B cell (primary cell): Measurements from ENCODE around the gene PCDHGA3. TPM values are rescaled to one million over a fixed set of nuclear protein-coding genes. Genes with fewer than 3 reads are reported as not detected.

Experiments
- ATAC-seq: fragments of 200-7000 bp; cut with Tn5 transposase; one replicate; pipeline ENCODE4 v1.10.0; 2021; ENCODE audit warnings: low read depth, mild to moderate bottlenecking, moderate number of reproducible peaks, moderate library complexity
- CTCF ChIA-PET: fragments of 350-600 bp; sonication (Branson Sonifier 250); formaldehyde crosslinking; loops from one replicate; lab custom pipeline; 2021; ENCODE audit warnings: antibody characterized with exemption, inconsistent platforms; lab: Charles Lee
- POLR2A ChIA-PET: fragments of 350-600 bp; sonication (Branson Sonifier 250); formaldehyde crosslinking; loops from one replicate; lab custom pipeline; 2021; ENCODE audit warnings: antibody characterized with exemption; lab: Charles Lee
- DNase-seq: peaks from one replicate; pipeline ENCODE4 v3.0.0; 2013
- H2AFZ ChIP-seq: 2 replicates; pipeline ENCODE4 v1.6.1; 2012; ENCODE audit warnings: mild to moderate bottlenecking, low read depth, low read length; ENCODE audit not compliant: insufficient read depth, poor library complexity, severe bottlenecking
- H3K27ac ChIP-seq, 2 donors: 1 replicate in 1 of 2; 2 replicates in 1 of 2; pipeline ENCODE4 v1.5.1; 2012 to 2013; ENCODE audit warnings: low read length in 2 of 2, mild to moderate bottlenecking in 2 of 2, moderate library complexity in 1 of 2
- H3K27me3 ChIP-seq, 4 experiments: fragments of 200-600 bp in 1 of 4; sonication (generic) in 1 of 4; replicated peaks in 1 of 4; 1 replicate in 2 of 4; 2 replicates in 2 of 4; pipeline versions ENCODE4 v1.6.1 to v1.7.0; 2013 to 2016; ENCODE audit warnings: low read length in 3 of 4, mild to moderate bottlenecking in 2 of 4, mixed read lengths in 1 of 4, moderate library complexity in 1 of 4; ENCODE audit not compliant: insufficient read depth in 4 of 4, control insufficient read depth in 3 of 4; ENCODE audit errors: control extremely low read depth in 1 of 4
- H3K36me3 ChIP-seq, 2 experiments: replicated peaks in 1 of 2; 1 replicate in 1 of 2; 2 replicates in 1 of 2; pipeline versions ENCODE4 v1.6.1 to v1.7.1; 2013; ENCODE audit warnings: low read length in 1 of 2; ENCODE audit not compliant: insufficient read depth in 2 of 2, control insufficient read depth in 1 of 2; ENCODE audit errors: control extremely low read depth in 1 of 2, extremely low read depth in 1 of 2
- H3K4me1 ChIP-seq, 2 donors: fragments of 200-600 bp in 1 of 2; sonication (generic) in 1 of 2; 1 replicate in 1 of 2; 2 replicates in 1 of 2; pipeline versions ENCODE4 v1.5.1 to v1.6.1; 2013 to 2017; ENCODE audit warnings: low read length in 2 of 2; ENCODE audit not compliant: control insufficient read depth in 2 of 2, insufficient read depth in 2 of 2
- H3K4me2 ChIP-seq: replicated peaks from 2 replicates; pipeline ENCODE3; 2012; ENCODE audit warnings: mild to moderate bottlenecking, low read depth, low read length; ENCODE audit not compliant: poor library complexity, severe bottlenecking
- H3K4me3 ChIP-seq, 5 experiments: fragments of 200-600 bp in 1 of 5; sonication (generic) in 1 of 5; 1 replicate in 3 of 5; 2 replicates in 2 of 5; pipeline versions ENCODE4 v1.5.1 to v1.7.0; 2011 to 2016; ENCODE audit warnings: low read length in 4 of 5, mild to moderate bottlenecking in 4 of 5, low read depth in 2 of 5, control low read depth in 1 of 5, moderate library complexity in 1 of 5; ENCODE audit not compliant: insufficient read depth in 1 of 5; ENCODE audit errors: control extremely low read depth in 1 of 5, extremely low read depth in 1 of 5
- H3K79me2 ChIP-seq: fragments of 200-600 bp; sonication (generic); one replicate; pipeline ENCODE4 v1.6.0; 2016; ENCODE audit warnings: low read length; ENCODE audit not compliant: control insufficient read depth, insufficient read depth
- H3K9ac ChIP-seq: fragments of 200-600 bp; sonication (generic); 2 replicates; pipeline ENCODE4 v1.6.1; 2017; ENCODE audit warnings: mild to moderate bottlenecking, low read length, moderate library complexity
- H3K9me3 ChIP-seq, 3 donors: one replicate each; pipeline versions ENCODE4 v1.6.1 to v1.7.1; 2013; ENCODE audit warnings: low read length in 2 of 3; ENCODE audit not compliant: control insufficient read depth in 2 of 3, insufficient read depth in 1 of 3; ENCODE audit errors: control extremely low read depth in 1 of 3
- H4K20me1 ChIP-seq: 2 replicates; pipeline ENCODE4 v1.6.0; 2012; ENCODE audit warnings: mild to moderate bottlenecking, low read length; ENCODE audit not compliant: insufficient read depth, control insufficient read depth, poor library complexity, severe bottlenecking
- H3K27ac Mint-ChIP-seq: one replicate; pipeline ENCODE4 v1.8.0; 2021; ENCODE audit warnings: mixed read lengths
- H3K27me3 Mint-ChIP-seq: one replicate; pipeline ENCODE4 v1.8.0; 2021; ENCODE audit warnings: mixed read lengths
- H3K4me1 Mint-ChIP-seq: one replicate; pipeline ENCODE4 v1.8.0; 2021; ENCODE audit warnings: mixed read lengths
- H3K4me3 Mint-ChIP-seq: one replicate; pipeline ENCODE4 v1.8.0; 2021; ENCODE audit warnings: mixed read lengths
- H3K9me3 Mint-ChIP-seq: one replicate; pipeline ENCODE4 v1.8.0; 2022; ENCODE audit warnings: mixed read lengths; ENCODE audit not compliant: insufficient read depth
- EZH2 ChIP-seq: IDR thresholded peaks from 2 replicates; pipeline ENCODE4 v1.6.1; 2012; ENCODE audit warnings: borderline replicate concordance, low read depth, mild to moderate bottlenecking, moderate library complexity, low read length; ENCODE audit not compliant: insufficient read depth, poor library complexity, severe bottlenecking
- whole genome bisulfite sequencing: methylation state at CpG from one replicate; pipeline ENCODE4 v1.1.5; 2013; ENCODE audit warnings: missing lambda C conversion rate; ENCODE audit not compliant: insufficient coverage; 5-methylcytosine and 5-hydroxymethylcytosine counted together
- intact Hi-C: fragments of 100-400 bp; cut with micrococcal nuclease; formaldehyde crosslinking; loops from one replicate; pipeline ENCODE4 v1.10.0; 2022
- polyA plus RNA-seq: library from polyadenylated mRNA; depleted of rRNA; stranded (reverse); fragments of >200 nt; gene quantifications from 2 replicates; pipeline ENCODE4 v1.2.3, GENCODE V29; 2012
- total RNA-seq, 2 donors: library from RNA; stranded (reverse); fragments of 120-200 nt in 1 of 2; gene quantifications; 1 replicate in 1 of 2; 2 replicates in 1 of 2; pipeline versions ENCODE4 v1.2.3 to v1.2.4, GENCODE V29; 2013 to 2022
- TF ChIP-seq, protein P1 (sequence below): fragments of 200-600 bp; IDR thresholded peaks from one replicate; pipeline ENCODE4 v1.8.0; 2022; ENCODE audit warnings: antibody characterized with exemption, mild to moderate bottlenecking

The PCDHGA3 gene
- total and polyA plus RNA-seq, 2 donors (not counting 1 experiment from before 2014, with no cell fraction given): 0.10 to 0.32 TPM

DNA sequence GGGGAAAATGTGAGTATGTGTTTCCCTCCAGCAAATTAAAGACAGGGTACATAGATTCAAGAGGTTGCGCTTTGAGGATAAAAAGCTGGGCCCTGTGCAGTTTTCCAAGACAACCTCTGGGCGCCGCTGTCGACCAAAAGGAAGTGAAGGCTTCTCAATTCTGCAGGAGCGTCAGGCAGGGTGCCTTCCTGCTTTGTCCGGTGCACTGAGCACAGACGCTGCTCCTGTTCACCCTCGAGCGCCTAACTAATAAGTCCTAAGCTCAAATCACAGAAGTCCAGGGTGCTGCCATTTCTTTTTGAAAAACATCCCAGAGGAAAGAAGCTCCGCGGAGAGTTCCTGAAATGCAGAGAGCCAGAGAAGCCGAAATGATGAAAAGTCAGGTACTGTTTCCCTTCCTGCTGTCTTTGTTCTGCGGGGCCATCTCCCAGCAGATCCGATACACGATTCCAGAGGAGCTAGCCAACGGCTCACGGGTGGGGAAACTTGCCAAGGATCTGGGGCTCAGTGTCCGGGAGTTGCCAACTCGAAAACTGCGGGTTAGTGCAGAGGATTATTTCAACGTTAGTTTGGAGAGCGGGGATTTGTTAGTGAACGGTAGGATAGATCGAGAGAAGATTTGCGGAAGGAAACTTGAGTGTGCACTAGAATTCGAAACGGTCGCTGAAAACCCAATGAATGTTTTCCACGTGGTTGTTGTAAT is 6.4 kb downstream of the PCDHGA3 start, which contains the start of gene PCDHGB1:
TSS of gene PCDHGB1 (plus strand) at position 183 of the 703 bp plus-strand sequence. CDS start at position 345, 162 bp downstream.
- H3K27me3 ChIP-seq: peaks cover 0 to 52% (median 26%) of the 10 kb centered on the region in 4 experiments
- no peaks in the 10 kb centered on the region for H3K4me1 ChIP-seq
- ChIA-PET CTCF (interaction anchor here (1.1 to 1.2 kb wide), 3 partner anchors 19 to 207 kb away, joined by 3 to 5 read pairs (median 3); partner anchors contain the start of gene PCDHGA1), POLR2A (no interaction called here)
- H4K20me1 ChIP-seq: no peaks in the 10 kb centered on the region
- H3K36me3 ChIP-seq: no peaks in the 10 kb centered on the region
- H3K79me2 ChIP-seq: no peaks in the 10 kb centered on the region
- H3K27me3 Mint-ChIP-seq: peaks cover 58% of the 10 kb centered on the region
- H2AFZ ChIP-seq: peak within 1 kb of the TSS; percentile 22
- DNase-seq (peak; percentile 29), ATAC-seq (no peak)
- TF ChIP-seq, protein P1, sequence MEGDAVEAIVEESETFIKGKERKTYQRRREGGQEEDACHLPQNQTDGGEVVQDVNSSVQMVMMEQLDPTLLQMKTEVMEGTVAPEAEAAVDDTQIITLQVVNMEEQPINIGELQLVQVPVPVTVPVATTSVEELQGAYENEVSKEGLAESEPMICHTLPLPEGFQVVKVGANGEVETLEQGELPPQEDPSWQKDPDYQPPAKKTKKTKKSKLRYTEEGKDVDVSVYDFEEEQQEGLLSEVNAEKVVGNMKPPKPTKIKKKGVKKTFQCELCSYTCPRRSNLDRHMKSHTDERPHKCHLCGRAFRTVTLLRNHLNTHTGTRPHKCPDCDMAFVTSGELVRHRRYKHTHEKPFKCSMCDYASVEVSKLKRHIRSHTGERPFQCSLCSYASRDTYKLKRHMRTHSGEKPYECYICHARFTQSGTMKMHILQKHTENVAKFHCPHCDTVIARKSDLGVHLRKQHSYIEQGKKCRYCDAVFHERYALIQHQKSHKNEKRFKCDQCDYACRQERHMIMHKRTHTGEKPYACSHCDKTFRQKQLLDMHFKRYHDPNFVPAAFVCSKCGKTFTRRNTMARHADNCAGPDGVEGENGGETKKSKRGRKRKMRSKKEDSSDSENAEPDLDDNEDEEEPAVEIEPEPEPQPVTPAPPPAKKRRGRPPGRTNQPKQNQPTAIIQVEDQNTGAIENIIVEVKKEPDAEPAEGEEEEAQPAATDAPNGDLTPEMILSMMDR: peak; percentile 31
- TF ChIP-seq EZH2: no peak
- H3K9me3 Mint-ChIP-seq: peaks cover 13% of the 10 kb centered on the region
- peaks cover 2 to 49% (median 31%) of the 10 kb centered on the region in 3 donors for H3K9me3 ChIP-seq
- no peak within 1 kb of the TSS for H3K27ac Mint-ChIP-seq
- H3K4me1 Mint-ChIP-seq: peaks cover 3% of the 10 kb centered on the region
- no peak within 1 kb of the TSS for H3K9ac ChIP-seq
- peak within 1 kb of the TSS in 2 of 5 experiments; percentile 21 to 44 for H3K4me3 ChIP-seq
- peak within 1 kb of the TSS; percentile 28 for H3K4me2 ChIP-seq
- H3K27ac ChIP-seq: no peak within 1 kb of the TSS
- peak within 1 kb of the TSS; percentile 55 for H3K4me3 Mint-ChIP-seq
- intact Hi-C loops: no loop called here
- WGBS: 32% methylated on average over 29 of the region's 29 CpGs

DNA sequence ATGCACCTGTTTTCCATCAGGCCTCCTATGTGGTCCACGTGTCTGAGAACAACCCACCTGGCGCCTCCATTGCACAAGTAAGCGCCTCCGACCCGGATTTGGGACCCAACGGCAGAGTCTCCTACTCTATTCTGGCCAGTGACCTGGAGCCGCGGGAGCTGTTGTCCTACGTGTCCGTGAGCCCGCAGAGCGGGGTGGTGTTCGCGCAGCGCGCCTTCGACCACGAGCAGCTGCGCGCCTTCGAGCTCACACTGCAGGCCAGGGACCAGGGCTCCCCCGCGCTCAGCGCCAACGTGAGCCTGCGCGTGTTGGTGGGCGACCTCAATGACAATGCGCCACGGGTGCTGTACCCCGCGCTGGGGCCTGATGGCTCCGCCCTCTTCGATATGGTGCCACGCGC is 8.0 kb downstream of the PCDHGA3 start:
- Histone ChIP-seq H3K4me1 (no peaks in the 10 kb centered on the region), H3K27me3 (peaks cover 0 to 58% (median 29%) of the 10 kb centered on the region in 4 experiments), H3K4me2 (no peak overlapping the region), H3K27ac (no peak overlapping the region), H3K4me3 (no peak overlapping the region), H3K9ac (no peak overlapping the region), H3K36me3 (no peaks in the 10 kb centered on the region), H3K9me3 (peaks cover 2 to 48% (median 24%) of the 10 kb centered on the region in 3 donors), H4K20me1 (no peaks in the 10 kb centered on the region), H3K79me2 (no peaks in the 10 kb centered on the region), H2AFZ (no peak overlapping the region)
- ChIA-PET CTCF (no interaction called here), POLR2A (no interaction called here)
- intact Hi-C loops: no loop called here
- no peak for TF ChIP-seq EZH2
- TF ChIP-seq, protein P1: no peak
- Mint-ChIP-seq H3K9me3 (peaks cover 10% of the 10 kb centered on the region), H3K27ac (no peak overlapping the region), H3K4me1 (peaks cover 3% of the 10 kb centered on the region), H3K4me3 (no peak overlapping the region), H3K27me3 (peaks cover 60% of the 10 kb centered on the region)
- WGBS: 44% methylated on average over 24 of the region's 36 CpGs
- DNase-seq (no peak), ATAC-seq (no peak)
